ENCODE measurements around the gene VSX1.

GRCh38 chr20:25118529-25118928, 36.6 kb upstream of the VSX1 start:
- TF ChIP-seq POLR2A (IDR thresholded peaks at IDR 0.05) = no peak
- no peak for TF ChIP-seq CTCF (IDR thresholded peaks at IDR 0.05)
- no peak for TF ChIP-seq EP300 (IDR thresholded peaks at IDR 0.05)

All from gastroesophageal sphincter (tissue), 3 donors.